ENCODE measurements around the gene NAPEPLD. TPM values are rescaled to one million over a fixed set of nuclear protein-coding genes. Genes with fewer than 3 reads are reported as not detected.
"Not testable (repeated sequence)": the region's sequence is repeated elsewhere in the genome, so short reads cannot be mapped to it uniquely, and the experiment has no call there.

The NAPEPLD gene
- total RNA-seq, 4 donors from 2014 or later, result 20.3 to 46.7 (median 34.4) TPM

DNA sequence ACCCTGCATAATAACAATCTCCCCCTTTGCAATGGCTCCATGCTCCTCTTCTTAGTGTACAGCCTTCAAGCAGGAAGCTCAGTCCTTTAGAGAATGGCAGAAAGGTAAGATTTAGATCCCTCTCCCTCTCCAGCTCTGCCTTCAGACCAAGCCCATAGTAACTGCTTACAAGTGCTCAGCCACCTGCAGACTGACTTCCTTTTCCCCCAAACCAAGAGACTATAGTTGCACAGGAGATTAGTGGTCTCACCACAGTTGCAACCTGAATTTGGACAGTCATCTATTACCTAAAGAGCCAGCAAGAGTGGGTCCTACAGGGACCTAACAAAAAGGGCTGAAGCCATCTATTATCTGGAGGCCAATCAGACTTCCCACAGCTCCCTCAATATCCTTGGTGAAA, 90.8 kb downstream of the NAPEPLD start:
- Histone ChIP-seq H3K9me3 (no peaks in the 10 kb centered on the region), H3K27ac (no peak overlapping the region), H3K27me3 (no peaks in the 10 kb centered on the region), H3K4me1 (no peaks in the 10 kb centered on the region), H3K4me3 (replicated peaks in 1 of 3) (no peak overlapping the region), H3K36me3 (no peaks in the 10 kb centered on the region)
- no peak for TF ChIP-seq CTCF (IDR thresholded peaks at IDR 0.05)
- no peak for TF ChIP-seq POLR2A (IDR thresholded peaks at IDR 0.05)
- intact Hi-C loops (cut with DNase I), result no loop called here
- no peak for DNase-seq

DNA sequence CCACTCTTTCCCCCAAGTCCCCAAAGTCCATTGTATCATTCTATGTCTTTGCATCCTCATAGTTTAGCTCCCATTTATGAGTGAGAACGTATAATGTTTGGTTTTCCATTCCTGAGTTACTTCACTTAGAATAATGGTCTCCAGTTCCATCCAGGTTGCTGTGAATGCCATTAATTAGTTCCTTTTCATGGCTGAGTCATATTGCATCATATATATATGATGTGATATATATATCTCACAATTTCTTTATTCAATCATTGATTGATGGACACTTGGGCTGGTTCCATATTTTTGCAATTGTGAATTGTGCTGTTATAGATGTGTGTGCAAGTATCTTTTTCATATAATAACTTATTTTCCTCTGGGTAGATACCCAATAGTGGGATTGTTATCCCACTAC, 92.9 kb downstream of the NAPEPLD start:
- H3K36me3 ChIP-seq; H3K9me3 ChIP-seq; H3K27ac ChIP-seq; H3K27me3 ChIP-seq; intact Hi-C loops (cut with DNase I); H3K4me3 ChIP-seq (replicated peaks in 1 of 3); DNase-seq; H3K4me1 ChIP-seq: not testable (repeated sequence)
- 90 to 98% methylated on average over 1 of the region's 1 CpG for WGBS, 2 donors

- intact Hi-C loops (cut with DNase I), result no loop called here
Measured at GRCh38 chr7:103051519-103051918, 97.4 kb downstream of the NAPEPLD start.

More at GRCh38 chr7:103051519-103051918, 97.4 kb downstream of the NAPEPLD start:
- H3K4me3 ChIP-seq (replicated peaks in 1 of 3), result no peak overlapping the region
- H3K36me3 ChIP-seq, result no peaks in the 10 kb centered on the region
- H3K27ac ChIP-seq, result no peak overlapping the region
- no peak for DNase-seq
- H3K27me3 ChIP-seq, result no peaks in the 10 kb centered on the region
- WGBS, 2 donors, result 87 to 92% methylated on average over 6 of the region's 6 CpGs
- H3K9me3 ChIP-seq, result no peaks in the 10 kb centered on the region
- no peaks in the 10 kb centered on the region for H3K4me1 ChIP-seq
- no peak for TF ChIP-seq POLR2A (IDR thresholded peaks at IDR 0.05)
- TF ChIP-seq CTCF (IDR thresholded peaks at IDR 0.05), result no peak

Other genes starting within 250 kb of the NAPEPLD start
- 1 to 10 TPM; 3.0 to 4.1 (median 3.2) TPM for gene LRRC17, start 236.1 kb downstream of the NAPEPLD start, total RNA-seq
- 1 to 10 TPM; 4.2 to 9.6 (median 5.0) TPM for gene FBXL13, start 74.3 kb downstream of the NAPEPLD start, total RNA-seq
- 10 to 100 TPM; 44.1 to 72.4 (median 57.8) TPM for gene ARMC10, start 74.0 kb downstream of the NAPEPLD start, total RNA-seq
- gene PMPCB, start 148.3 kb upstream of the NAPEPLD start, total RNA-seq, result 10 to 100 TPM; 52.1 to 77.4 (median 61.2) TPM
- 10 to 100 TPM; 13.2 to 28.1 (median 18.2) TPM for gene DNAJC2, start 195.7 kb upstream of the NAPEPLD start, total RNA-seq
- 100 to 1,000 TPM in 3 of 4 donors, 10 to 100 TPM in 1; 90.8 to 144 (median 113) TPM for gene PSMC2, start 198.5 kb upstream of the NAPEPLD start, total RNA-seq